Testis (tissue), 3 donors: ENCODE results near the gene NECAP2. TPM values are rescaled to one million over a fixed set of nuclear protein-coding genes. Genes with fewer than 3 reads are reported as not detected.

ENCODE experiments used
- DNase-seq: peaks from one replicate; pipeline ENCODE4 v3.0.0-alpha.2; 2019
- H3K27ac ChIP-seq, 2 donors: fragments of 200-600 bp; sonication (generic); one replicate each; pipeline ENCODE4 v1.5.1; 2019
- H3K27me3 ChIP-seq: fragments of 200-600 bp; sonication (generic); one replicate; pipeline ENCODE4 v1.5.1; 2019
- H3K36me3 ChIP-seq: fragments of 200-600 bp; sonication (generic); one replicate; pipeline ENCODE4 v1.5.1; 2017; ENCODE audit warnings: low read depth; ENCODE audit errors: missing control alignments
- H3K4me1 ChIP-seq: fragments of 200-600 bp; sonication (generic); one replicate; pipeline ENCODE4 v1.5.1; 2019
- H3K4me3 ChIP-seq, 2 donors: fragments of 200-600 bp; sonication (generic); one replicate each; pipeline ENCODE4 v1.5.1; 2017 to 2019
- H3K9me3 ChIP-seq: fragments of 200-600 bp; sonication (generic); one replicate; pipeline ENCODE4 v1.5.1; 2017
- POLR2A ChIP-seq: fragments of 450-650 bp; IDR thresholded peaks from one replicate; pipeline ENCODE4 v1.6.1; 2017; ENCODE audit warnings: antibody characterized with exemption, mild to moderate bottlenecking, moderate library complexity
- WGBS, 2 donors: methylation state at CpG; one replicate each; pipeline ENCODE4 v1.1.5; 2018; 5-methylcytosine and 5-hydroxymethylcytosine counted together
- intact Hi-C: fragments of 100-400 bp; cut with DNase I; formaldehyde crosslinking; loops from one replicate; pipeline ENCODE4 v1.15.1; 2023; ENCODE audit warnings: low total_unique reads
- polyA plus RNA-seq: library from polyadenylated mRNA; stranded (reverse); fragments of 350-450 nt; fragmentation: Illumina TruSeq; extraction: RNeasy Lipid Tissue Mini Kit (QIAGEN cat#74804); gene quantifications from one replicate; pipeline ENCODE4 v1.2.3, GENCODE V29; 2014; ENCODE audit warnings: low read depth, low replicate concordance; ENCODE audit not compliant: insufficient read depth
- total RNA-seq, 2 donors: library from RNA; depleted of rRNA; stranded (reverse); fragments of >200 nt; gene quantifications; one replicate each; pipeline ENCODE4 v1.2.3, GENCODE V29; 2016
- TF ChIP-seq, protein P1 (sequence below), 3 experiments: fragments of 450-650 bp in 2 of 3; fragments of 200-600 bp in 1 of 3; sonication (generic) in 1 of 3; IDR thresholded peaks; one replicate each; pipeline ENCODE4 v1.5.1; 2016 to 2019; ENCODE audit warnings: antibody characterized with exemption in 3 of 3, mild to moderate bottlenecking in 2 of 3, moderate library complexity in 1 of 3

NECAP2 gene
- total and polyA plus RNA-seq, 3 donors from 2014 or later = 88.2 to 113 (median 96.8) TPM

DNA sequence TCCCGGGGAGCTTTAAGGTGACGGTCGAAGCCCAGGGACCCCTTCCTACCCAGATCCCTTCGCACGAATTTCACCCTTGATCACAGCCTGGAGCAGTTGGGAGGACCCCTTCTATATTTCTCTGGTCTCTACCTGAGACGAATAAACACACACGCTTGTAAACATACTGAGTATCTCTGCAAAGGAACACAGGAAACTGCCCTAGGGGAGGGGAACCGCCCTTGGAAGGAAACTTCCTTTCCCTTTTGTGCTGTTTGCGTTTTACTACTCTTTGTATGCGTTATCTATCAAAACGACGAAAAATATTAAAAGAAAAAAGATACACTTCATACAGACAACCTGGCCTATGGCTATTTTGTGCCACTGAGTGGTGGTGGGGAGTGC, 750 bp downstream of the NECAP2 start:
- Histone ChIP-seq H3K4me1 (peaks cover 25% of the 10 kb centered on the region), H3K4me3 (peak overlapping the region; percentile 90 to 93), H3K27me3 (no peaks in the 10 kb centered on the region), H3K9me3 (no peaks in the 10 kb centered on the region), H3K27ac (peak overlapping the region; percentile 78 to 87), H3K36me3 (no peaks in the 10 kb centered on the region)
- intact Hi-C loops = no loop called here
- TF ChIP-seq POLR2A = no peak
- TF ChIP-seq, protein P1, sequence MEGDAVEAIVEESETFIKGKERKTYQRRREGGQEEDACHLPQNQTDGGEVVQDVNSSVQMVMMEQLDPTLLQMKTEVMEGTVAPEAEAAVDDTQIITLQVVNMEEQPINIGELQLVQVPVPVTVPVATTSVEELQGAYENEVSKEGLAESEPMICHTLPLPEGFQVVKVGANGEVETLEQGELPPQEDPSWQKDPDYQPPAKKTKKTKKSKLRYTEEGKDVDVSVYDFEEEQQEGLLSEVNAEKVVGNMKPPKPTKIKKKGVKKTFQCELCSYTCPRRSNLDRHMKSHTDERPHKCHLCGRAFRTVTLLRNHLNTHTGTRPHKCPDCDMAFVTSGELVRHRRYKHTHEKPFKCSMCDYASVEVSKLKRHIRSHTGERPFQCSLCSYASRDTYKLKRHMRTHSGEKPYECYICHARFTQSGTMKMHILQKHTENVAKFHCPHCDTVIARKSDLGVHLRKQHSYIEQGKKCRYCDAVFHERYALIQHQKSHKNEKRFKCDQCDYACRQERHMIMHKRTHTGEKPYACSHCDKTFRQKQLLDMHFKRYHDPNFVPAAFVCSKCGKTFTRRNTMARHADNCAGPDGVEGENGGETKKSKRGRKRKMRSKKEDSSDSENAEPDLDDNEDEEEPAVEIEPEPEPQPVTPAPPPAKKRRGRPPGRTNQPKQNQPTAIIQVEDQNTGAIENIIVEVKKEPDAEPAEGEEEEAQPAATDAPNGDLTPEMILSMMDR (IDR thresholded peaks at IDR 0.05) = no peak
- WGBS, 2 donors = 1% methylated on average over 10 to 12 of the region's 12 CpGs
- DNase-seq = no peak

DNA sequence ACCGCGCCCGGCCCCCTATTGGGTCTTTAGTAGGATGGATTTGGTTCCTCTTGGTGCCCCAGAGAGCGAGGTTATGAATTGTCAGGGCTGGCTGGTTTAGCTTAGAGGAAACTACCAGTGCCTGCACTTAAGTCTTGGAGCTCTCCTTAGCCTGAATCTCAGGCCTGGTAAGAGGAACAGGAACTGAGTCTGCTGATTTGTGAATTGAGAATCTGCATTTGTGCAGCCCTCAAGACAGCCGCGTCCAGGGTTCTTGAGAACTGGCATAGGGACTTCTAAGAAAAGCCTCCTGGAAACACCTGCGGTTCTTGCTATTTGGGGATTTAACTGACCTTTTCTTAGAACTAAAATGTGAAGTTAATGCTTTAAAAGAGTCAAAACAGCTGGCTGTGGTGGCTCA, 1.7 kb downstream of the NECAP2 start:
- TF ChIP-seq, protein P1 (IDR thresholded peaks at IDR 0.05) = no peak
- no peak for TF ChIP-seq POLR2A
- Histone ChIP-seq H3K36me3 (no peaks in the 10 kb centered on the region), H3K27me3 (no peaks in the 10 kb centered on the region), H3K4me1 (peaks cover 25% of the 10 kb centered on the region), H3K27ac (peak overlapping the region in 1 of 2 donors; percentile 43), H3K4me3 (peak overlapping the region in 1 of 2 donors; percentile 93), H3K9me3 (no peaks in the 10 kb centered on the region)
- intact Hi-C loops = no loop called here
- 62 to 78% methylated on average over 7 of the region's 7 CpGs for WGBS, 2 donors
- DNase-seq = no peak

DNA sequence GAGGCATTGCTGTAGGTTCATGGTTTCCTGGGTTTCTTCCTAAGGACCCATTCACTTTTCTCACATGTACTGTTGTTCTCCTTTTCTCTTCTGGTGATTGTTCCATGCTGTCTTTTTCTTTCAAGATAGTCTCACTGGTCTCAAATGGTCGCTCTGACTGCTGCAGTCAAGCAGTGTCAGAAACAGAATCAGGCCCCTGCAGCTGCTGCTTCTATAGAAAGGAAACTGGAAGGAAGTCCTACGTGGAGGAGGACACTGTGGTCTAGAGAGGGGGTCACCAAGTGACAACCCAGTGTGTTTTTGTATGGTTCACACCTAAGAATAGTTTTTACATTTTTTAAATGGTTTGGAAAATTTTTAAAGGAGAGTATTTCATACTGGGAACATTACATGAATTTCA, 2.4 kb downstream of the NECAP2 start:
- no peaks in the 10 kb centered on the region for H3K27me3 ChIP-seq
- no peak overlapping the region for H3K4me3 ChIP-seq
- intact Hi-C loops = no loop called here
- no peak for TF ChIP-seq POLR2A
- TF ChIP-seq, protein P1 (IDR thresholded peaks at IDR 0.05) = no peak
- 65 to 67% methylated on average over 2 of the region's 2 CpGs for WGBS, 2 donors
- H3K4me1 ChIP-seq = peaks cover 25% of the 10 kb centered on the region
- DNase-seq = no peak
- H3K36me3 ChIP-seq = no peaks in the 10 kb centered on the region
- peak overlapping the region in 1 of 2 donors; percentile 43 for H3K27ac ChIP-seq
- no peaks in the 10 kb centered on the region for H3K9me3 ChIP-seq

DNA sequence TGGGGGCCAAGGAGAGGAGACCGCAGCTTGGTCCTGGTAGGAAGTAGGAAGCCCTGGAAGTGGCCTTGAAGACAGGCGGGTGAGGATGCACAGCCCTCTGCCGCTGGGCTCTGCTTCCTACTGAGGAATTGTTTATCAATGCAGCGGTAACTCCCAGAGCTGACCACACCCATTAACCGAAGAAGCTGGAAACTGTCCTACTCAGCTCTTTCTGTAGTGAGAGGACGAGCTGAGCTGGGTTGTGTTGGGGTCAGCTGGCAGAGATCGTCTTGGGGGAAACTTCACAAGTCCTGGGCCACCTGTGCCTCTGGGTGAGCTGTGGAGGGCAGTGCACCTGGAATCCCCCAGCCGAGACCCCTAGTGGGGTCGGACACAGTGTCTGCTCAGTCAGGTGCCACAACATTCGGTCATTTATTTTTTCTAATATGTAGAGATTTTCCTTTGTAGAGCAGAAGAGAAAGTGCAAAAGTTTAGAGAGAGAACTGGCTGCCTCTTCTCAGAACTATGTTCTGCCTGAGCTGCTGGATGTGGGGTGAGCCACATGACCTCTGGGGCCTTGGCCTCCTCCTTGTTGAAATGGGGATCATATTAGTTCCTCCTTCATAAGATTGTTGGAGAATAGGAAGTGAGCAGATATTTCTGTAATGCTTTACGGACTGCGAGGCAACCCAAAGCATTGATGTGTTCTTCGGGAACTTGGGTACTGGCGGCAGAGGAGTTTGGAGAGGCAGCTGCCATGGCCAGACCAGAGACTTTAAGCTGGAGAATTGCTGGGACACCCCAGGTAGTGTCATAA, 3.6 kb downstream of the NECAP2 start:
- Histone ChIP-seq H3K9me3 (no peaks in the 10 kb centered on the region), H3K4me3 (no peak overlapping the region), H3K4me1 (peaks cover 25% of the 10 kb centered on the region), H3K27me3 (no peaks in the 10 kb centered on the region), H3K36me3 (no peaks in the 10 kb centered on the region), H3K27ac (peak overlapping the region; percentile 13 to 57)
- peak; percentile 66 for DNase-seq
- intact Hi-C loops = no loop called here
- no peak for TF ChIP-seq POLR2A
- TF ChIP-seq, protein P1 (IDR thresholded peaks at IDR 0.05) = no peak
- 56 to 67% methylated on average over 14 of the region's 14 CpGs for WGBS, 2 donors

DNA sequence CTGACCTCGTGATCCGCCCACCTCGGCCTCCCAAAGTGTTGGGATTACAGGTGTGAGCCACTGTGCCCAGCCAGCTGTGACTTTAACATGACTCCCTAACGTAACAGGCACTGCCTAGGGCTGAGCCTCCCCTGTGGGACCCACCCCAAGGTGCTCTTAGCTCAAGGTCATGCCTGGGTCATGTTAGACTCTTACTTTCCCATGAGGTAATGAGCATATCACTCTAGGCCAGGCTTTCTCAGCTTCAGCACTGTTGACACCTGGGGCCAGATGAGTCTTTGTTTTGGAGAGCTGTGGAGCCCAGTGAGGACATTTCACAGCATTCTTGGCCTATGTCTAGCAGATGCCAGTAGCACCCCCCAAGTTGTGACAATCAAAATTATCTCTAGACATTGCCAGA, 4.5 kb downstream of the NECAP2 start:
- H3K36me3 ChIP-seq = no peaks in the 10 kb centered on the region
- WGBS, 2 donors = 81 to 88% methylated on average over 4 of the region's 4 CpGs

More for the DNA sequence above, 4.5 kb downstream of the NECAP2 start:
- no peaks in the 10 kb centered on the region for H3K9me3 ChIP-seq
- intact Hi-C loops = no loop called here
- no peak for TF ChIP-seq POLR2A
- TF ChIP-seq, protein P1 (IDR thresholded peaks at IDR 0.05) = no peak
- H3K4me3 ChIP-seq = no peak overlapping the region
- peaks cover 25% of the 10 kb centered on the region for H3K4me1 ChIP-seq
- no peaks in the 10 kb centered on the region for H3K27me3 ChIP-seq
- DNase-seq = no peak
- H3K27ac ChIP-seq = peak overlapping the region in 1 of 2 donors; percentile 20
